Upper lobe of right lung (tissue), 1 donor: Measurements from ENCODE around the gene BACH2. TPM values are rescaled to one million over a fixed set of nuclear protein-coding genes. Genes with fewer than 3 reads are reported as not detected.

Experiments used
- ATAC-seq: fragments of 200-7000 bp; cut with Tn5 transposase; one replicate; pipeline ENCODE4 v1.9.1; 2020; ENCODE audit warnings: mild to moderate bottlenecking, moderate library complexity
- DNase-seq: peaks from one replicate; pipeline ENCODE4 v3.0.0-alpha.2; 2020
- H3K27ac ChIP-seq: fragments of 200-600 bp; one replicate; pipeline ENCODE4 v1.8.0; 2022
- H3K27me3 ChIP-seq: fragments of 200-600 bp; one replicate; pipeline ENCODE4 v1.8.0; 2022; ENCODE audit warnings: mild to moderate bottlenecking
- H3K36me3 ChIP-seq: fragments of 200-600 bp; one replicate; pipeline ENCODE4 v1.8.0; 2022
- H3K4me1 ChIP-seq: fragments of 200-600 bp; one replicate; pipeline ENCODE4 v1.8.0; 2022
- H3K4me3 ChIP-seq: fragments of 200-600 bp; one replicate; pipeline ENCODE4 v1.8.0; 2022; ENCODE audit warnings: mild to moderate bottlenecking
- H3K9me3 ChIP-seq: fragments of 200-600 bp; one replicate; pipeline ENCODE4 v1.8.0; 2022
- CTCF ChIP-seq: fragments of 200-600 bp; IDR thresholded peaks from one replicate; pipeline ENCODE4 v1.8.0; 2022; ENCODE audit warnings: antibody characterized with exemption
- intact Hi-C: fragments of 100-400 bp; cut with DNase I; formaldehyde crosslinking; loops from one replicate; pipeline ENCODE4 v1.11.0; 2022
- total RNA-seq: library from RNA; stranded (reverse); fragmentation: NEBNext Ultra II Directional; extraction: Animal tissue kit (Norgen Biotek cat#: 25700); gene quantifications from one replicate; pipeline ENCODE4 v1.2.1, GENCODE V29; 2021
- donor health status: DM: no; HTN: yes; CAD: no; lungs with severe emphysema.

The BACH2 gene
- total RNA-seq, 1 donor from 2014 or later: 4.9 TPM

GRCh38 chr6:90294614-90294988, 2.0 kb downstream of the BACH2 start:
- ATAC-seq: no peak
- DNase-seq: no peak
- intact Hi-C loops: no loop called here
- peak overlapping the region; percentile 65 for H3K4me3 ChIP-seq
- no peak overlapping the region for H3K27ac ChIP-seq
- H3K36me3 ChIP-seq: no peaks in the 10 kb centered on the region
- no peak for TF ChIP-seq CTCF
- H3K27me3 ChIP-seq: peaks cover 3% of the 10 kb centered on the region
- peaks cover 9% of the 10 kb centered on the region for H3K4me1 ChIP-seq
- no peaks in the 10 kb centered on the region for H3K9me3 ChIP-seq

- H3K27ac ChIP-seq: no peak overlapping the region
- no peak for DNase-seq
- H3K4me3 ChIP-seq: no peak overlapping the region
- H3K9me3 ChIP-seq: no peaks in the 10 kb centered on the region
- H3K4me1 ChIP-seq: peaks cover 9% of the 10 kb centered on the region
- ATAC-seq: no peak
- H3K27me3 ChIP-seq: peaks cover 3% of the 10 kb centered on the region
- TF ChIP-seq CTCF: no peak
- H3K36me3 ChIP-seq: no peaks in the 10 kb centered on the region
- intact Hi-C loops: no loop called here
Measured at GRCh38 chr6:90294008-90294511, 2.6 kb downstream of the BACH2 start.

- Histone ChIP-seq H3K4me1 (peaks cover 9% of the 10 kb centered on the region), H3K27me3 (peaks cover 3% of the 10 kb centered on the region), H3K4me3 (no peak overlapping the region), H3K9me3 (no peaks in the 10 kb centered on the region), H3K36me3 (no peaks in the 10 kb centered on the region), H3K27ac (no peak overlapping the region)
- DNase-seq (no peak), ATAC-seq (no peak)
- no peak for TF ChIP-seq CTCF
- intact Hi-C loops: no loop called here
Measured at GRCh38 chr6:90293319-90293953, 3.2 kb downstream of the BACH2 start.

- no peaks in the 10 kb centered on the region for H3K36me3 ChIP-seq
- peaks cover 3% of the 10 kb centered on the region for H3K27me3 ChIP-seq
- DNase-seq: no peak
- H3K27ac ChIP-seq: no peak overlapping the region
- intact Hi-C loops: no loop called here
- TF ChIP-seq CTCF: no peak
- no peaks in the 10 kb centered on the region for H3K9me3 ChIP-seq
- H3K4me3 ChIP-seq: no peak overlapping the region
- peaks cover 12% of the 10 kb centered on the region for H3K4me1 ChIP-seq
- ATAC-seq: no peak
Measured at GRCh38 chr6:90291565-90291964, 5.1 kb downstream of the BACH2 start.

GRCh38 chr6:90290811-90291420, 5.7 kb downstream of the BACH2 start:
- Histone ChIP-seq H3K27me3 (peaks cover 3% of the 10 kb centered on the region), H3K4me1 (peaks cover 16% of the 10 kb centered on the region), H3K9me3 (no peaks in the 10 kb centered on the region), H3K36me3 (no peaks in the 10 kb centered on the region), H3K27ac (no peak overlapping the region), H3K4me3 (no peak overlapping the region)
- ATAC-seq: no peak
- no peak for DNase-seq
- no peak for TF ChIP-seq CTCF
- intact Hi-C loops: no loop called here
